DND-41 (cell line): ENCODE data around the gene MRPL47.

Experiments used
- ATAC-seq: fragments of 200-7000 bp; cut with Tn5 transposase; 3 replicates; pipeline ENCODE4 v1.9.1; 2021; ENCODE audit warnings: low read depth; ENCODE audit not compliant: insufficient read depth
- DNase-seq: peaks from one replicate; pipeline ENCODE4 v3.0.0-alpha.2; 2020
- H2AFZ ChIP-seq: 2 replicates; pipeline ENCODE4 v1.6.0; 2012; ENCODE audit warnings: low read depth, low read length
- H3K27ac ChIP-seq: 2 replicates; pipeline ENCODE4 v1.5.1; 2012; ENCODE audit warnings: low read length, inconsistent platforms
- H3K27me3 ChIP-seq: fragments of 200-600 bp; sonication (generic); 2 replicates; pipeline ENCODE4 v1.6.0; 2012; ENCODE audit warnings: low read length, mild to moderate bottlenecking, inconsistent platforms; ENCODE audit not compliant: insufficient read depth, poor library complexity
- H3K36me3 ChIP-seq: 2 replicates; pipeline ENCODE4 v1.5.1; 2012; ENCODE audit warnings: low read length, inconsistent platforms; ENCODE audit not compliant: insufficient read depth
- H3K4me1 ChIP-seq: 2 replicates; pipeline ENCODE4 v1.5.1; 2012; ENCODE audit warnings: mild to moderate bottlenecking, low read length; ENCODE audit not compliant: insufficient read depth
- H3K4me2 ChIP-seq: 2 replicates; pipeline ENCODE4 v1.6.0; 2012; ENCODE audit warnings: mild to moderate bottlenecking, moderate library complexity, low read length, inconsistent platforms; ENCODE audit not compliant: insufficient read depth
- H3K4me3 ChIP-seq, 2 experiments: fragments of 200-600 bp in 1 of 2; shearing (Covaris generic) in 1 of 2; 2 replicates each; pipeline ENCODE4 v1.5.1; 2012 to 2016; ENCODE audit warnings: inconsistent platforms in 2 of 2, low read length in 2 of 2, mild to moderate bottlenecking in 2 of 2, low read depth in 1 of 2, moderate library complexity in 1 of 2
- H3K79me2 ChIP-seq: 2 replicates; pipeline ENCODE4 v1.6.0; 2012; ENCODE audit warnings: low read length, inconsistent platforms; ENCODE audit not compliant: insufficient read depth
- H3K9ac ChIP-seq: 2 replicates; pipeline ENCODE4 v1.6.0; 2012; ENCODE audit warnings: low read depth, mild to moderate bottlenecking, inconsistent platforms, low read length, moderate library complexity
- H3K9me3 ChIP-seq: 2 replicates; pipeline ENCODE4 v1.5.1; 2012; ENCODE audit warnings: low read length, moderate library complexity, mild to moderate bottlenecking, inconsistent platforms; ENCODE audit not compliant: insufficient read depth, severe bottlenecking
- H4K20me1 ChIP-seq: 2 replicates; pipeline ENCODE4 v1.6.0; 2012; ENCODE audit warnings: low read length; ENCODE audit not compliant: insufficient read depth
- CTCF ChIP-seq: IDR thresholded peaks from 2 replicates; pipeline ENCODE4 v1.5.1; 2012; ENCODE audit warnings: borderline replicate concordance, low read length, moderate library complexity, mild to moderate bottlenecking; ENCODE audit not compliant: poor library complexity, severe bottlenecking; ENCODE audit errors: extremely low read depth
- EZH2 ChIP-seq: IDR thresholded peaks from 3 replicates; pipeline ENCODE4 v1.6.1; 2012; ENCODE audit warnings: borderline replicate concordance, low read depth, mild to moderate bottlenecking, moderate library complexity, low read length, inconsistent platforms; ENCODE audit not compliant: severe bottlenecking

Gene MRPL47

DNA sequence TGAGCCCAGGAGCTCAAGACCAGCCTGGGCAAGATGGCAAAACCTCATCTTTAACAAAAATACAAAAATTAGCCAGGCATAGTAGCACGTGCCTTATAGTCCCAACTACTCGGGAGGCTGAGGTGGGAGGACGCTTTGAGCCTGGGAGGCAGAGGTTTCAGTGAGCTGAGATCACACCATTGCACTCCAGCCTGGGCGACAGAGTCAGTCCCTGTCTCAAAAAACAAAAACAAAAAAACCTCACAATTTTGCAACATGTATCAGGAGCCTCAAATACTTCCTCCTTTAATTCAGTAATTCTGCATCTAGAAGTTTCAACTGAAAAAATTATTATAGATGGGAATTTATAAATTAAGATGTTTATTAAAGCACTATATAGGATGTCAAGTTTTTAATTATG, 1.1 kb downstream of the MRPL47 start:
- Histone ChIP-seq H2AFZ (no peak overlapping the region), H3K79me2 (peaks cover 77% of the 10 kb centered on the region), H3K9ac (peak overlapping the region; percentile 65), H3K4me2 (peak overlapping the region; percentile 78), H3K9me3 (no peaks in the 10 kb centered on the region), H3K27ac (peak overlapping the region; percentile 34; the same call in 1 of the 2 replicates), H3K27me3 (no peaks in the 10 kb centered on the region), H3K36me3 (peaks cover 38% of the 10 kb centered on the region), H4K20me1 (no peaks in the 10 kb centered on the region), H3K4me1 (peaks cover 40% of the 10 kb centered on the region), H3K4me3 (peak overlapping the region; percentile 60 to 61)
- DNase-seq (no peak), ATAC-seq (no peak)
- no peak for TF ChIP-seq CTCF
- no peak for TF ChIP-seq EZH2

GRCh38 chr3:179599531-179599930, 4.9 kb downstream of the MRPL47 start:
- no peaks in the 10 kb centered on the region for H3K9me3 ChIP-seq
- no peaks in the 10 kb centered on the region for H3K27me3 ChIP-seq
- ATAC-seq: no peak
- H3K4me1 ChIP-seq: peaks cover 19% of the 10 kb centered on the region
- H3K79me2 ChIP-seq: peaks cover 46% of the 10 kb centered on the region
- H3K36me3 ChIP-seq: peaks cover 73% of the 10 kb centered on the region
- no peak overlapping the region for H3K4me2 ChIP-seq
- no peaks in the 10 kb centered on the region for H4K20me1 ChIP-seq
- no peak overlapping the region for H2AFZ ChIP-seq
- H3K27ac ChIP-seq: no peak overlapping the region
- no peak for DNase-seq
- no peak overlapping the region for H3K4me3 ChIP-seq
- TF ChIP-seq EZH2: no peak
- no peak for TF ChIP-seq CTCF
- no peak overlapping the region for H3K9ac ChIP-seq

DNA sequence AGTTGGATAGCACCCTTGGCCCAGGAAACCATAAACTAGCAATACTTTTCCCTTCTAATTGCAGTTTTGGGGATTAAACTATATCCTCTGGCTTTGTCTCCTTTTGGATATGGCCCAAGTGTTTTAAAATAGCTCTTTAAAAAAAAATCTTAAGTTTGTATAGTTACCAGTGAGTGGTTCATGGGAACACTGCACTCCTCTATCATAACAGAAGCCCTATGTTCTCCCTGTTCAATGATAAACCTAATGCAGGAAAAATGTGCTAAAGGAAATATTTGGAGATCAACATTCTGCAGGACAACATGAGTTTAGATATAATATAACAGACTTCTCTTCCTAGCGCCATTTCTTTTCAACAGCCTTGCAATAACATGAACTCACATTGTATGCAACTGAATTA, 13.1 kb downstream of the MRPL47 start:
- H3K27me3 ChIP-seq: no peaks in the 10 kb centered on the region
- no peak overlapping the region for H3K27ac ChIP-seq
- H3K79me2 ChIP-seq: 0 out of 2 replicates have a peak, but pooled peaks cover 3% of the 10 kb centered on the region
- no peak for TF ChIP-seq EZH2
- no peak overlapping the region for H3K4me2 ChIP-seq
- no peak overlapping the region for H2AFZ ChIP-seq
- no peak overlapping the region for H3K4me3 ChIP-seq
- no peak for DNase-seq
- no peak overlapping the region for H3K9ac ChIP-seq
- no peaks in the 10 kb centered on the region for H3K4me1 ChIP-seq
- no peak for ATAC-seq
- no peaks in the 10 kb centered on the region for H4K20me1 ChIP-seq
- H3K36me3 ChIP-seq: peaks cover 90% of the 10 kb centered on the region
- no peaks in the 10 kb centered on the region for H3K9me3 ChIP-seq

- Histone ChIP-seq H3K36me3 (peaks cover 92% of the 10 kb centered on the region), H2AFZ (no peak overlapping the region), H3K9me3 (no peaks in the 10 kb centered on the region), H3K9ac (no peak overlapping the region), H3K4me3 (no peak overlapping the region), H3K4me2 (no peak overlapping the region), H3K27me3 (no peaks in the 10 kb centered on the region), H3K27ac (no peak overlapping the region), H3K4me1 (no peaks in the 10 kb centered on the region), H4K20me1 (no peaks in the 10 kb centered on the region), H3K79me2 (0 out of 2 replicates have a peak, but pooled peaks cover 3% of the 10 kb centered on the region)
- no peak for ATAC-seq
- TF ChIP-seq EZH2 (no peak), CTCF (no peak)
- DNase-seq: no peak
Observed at GRCh38 chr3:179590669-179591068, 13.8 kb downstream of the MRPL47 start.
